LNCaP clone FGC (cell line): ENCODE data around the gene C2CD3.

Experiments
- DNase-seq: peaks from one replicate; pipeline ENCODE4 v3.0.0-alpha.2; 2011; ENCODE audit warnings: low read depth
- H3K4me3 ChIP-seq: 2 replicates; pipeline ENCODE4 v1.5.1; 2011; ENCODE audit warnings: mild to moderate bottlenecking, low read depth, low read length, control low read depth
- CTCF ChIP-seq: IDR thresholded peaks from 2 replicates; pipeline ENCODE4 v1.5.1; 2012; ENCODE audit warnings: mild to moderate bottlenecking; ENCODE audit not compliant: control insufficient read depth, insufficient read depth; ENCODE audit errors: extremely low read depth

The C2CD3 gene

DNA sequence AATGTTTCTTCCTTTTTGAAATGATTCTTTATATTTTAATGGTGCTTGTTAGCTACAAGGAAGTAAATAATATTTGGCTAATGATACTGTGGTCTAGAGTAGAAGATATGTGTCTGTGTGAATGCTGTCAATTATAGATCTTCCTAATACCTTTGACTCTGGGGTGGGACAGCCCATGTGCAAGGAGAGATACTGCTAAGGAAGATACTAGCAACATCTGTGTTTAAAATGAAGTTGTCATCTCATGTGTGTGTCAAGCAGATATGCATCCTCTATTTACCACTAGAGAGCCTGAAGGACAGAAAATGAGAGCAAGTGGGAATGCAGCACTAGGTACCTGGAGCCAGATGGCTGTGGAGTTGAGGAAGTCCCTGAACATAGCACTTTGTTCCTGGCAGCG is 34.4 kb upstream of the C2CD3 start:
- no peak for DNase-seq
- TF ChIP-seq CTCF, result no peak
- no peak overlapping the region for H3K4me3 ChIP-seq

DNA sequence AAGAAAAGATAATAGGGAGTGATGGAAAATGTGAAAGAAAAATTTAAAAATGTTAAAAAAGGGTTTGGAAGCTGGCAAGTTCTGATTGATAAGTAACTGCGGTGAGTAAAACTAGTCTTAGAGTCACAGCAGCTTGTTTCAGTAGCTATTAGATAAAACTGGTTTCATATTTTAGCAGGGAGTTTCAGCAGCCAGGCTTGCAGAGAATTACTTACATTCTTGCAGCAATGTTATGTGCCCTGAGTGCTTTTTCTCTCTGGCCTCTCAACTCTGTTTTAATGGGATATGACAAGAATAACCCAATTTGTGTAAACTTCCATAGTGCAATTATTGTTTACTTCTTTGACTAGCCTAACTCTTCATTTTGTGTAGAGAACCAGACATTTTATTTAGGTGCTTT is 33.9 kb upstream of the C2CD3 start:
- no peak for TF ChIP-seq CTCF
- H3K4me3 ChIP-seq, result no peak overlapping the region
- no peak for DNase-seq

- no peak for DNase-seq
- no peak overlapping the region for H3K4me3 ChIP-seq
- no peak for TF ChIP-seq CTCF
Measured at GRCh38 chr11:74203966-74204365, 33.2 kb upstream of the C2CD3 start.

- TF ChIP-seq CTCF, result no peak
- no peak for DNase-seq
- H3K4me3 ChIP-seq, result no peak overlapping the region
Measured at GRCh38 chr11:74196781-74197486, 26.1 kb upstream of the C2CD3 start.

- TF ChIP-seq CTCF, result no peak
- DNase-seq, result no peak
- no peak overlapping the region for H3K4me3 ChIP-seq
Measured at GRCh38 chr11:74195828-74196227, 25.0 kb upstream of the C2CD3 start.

DNA sequence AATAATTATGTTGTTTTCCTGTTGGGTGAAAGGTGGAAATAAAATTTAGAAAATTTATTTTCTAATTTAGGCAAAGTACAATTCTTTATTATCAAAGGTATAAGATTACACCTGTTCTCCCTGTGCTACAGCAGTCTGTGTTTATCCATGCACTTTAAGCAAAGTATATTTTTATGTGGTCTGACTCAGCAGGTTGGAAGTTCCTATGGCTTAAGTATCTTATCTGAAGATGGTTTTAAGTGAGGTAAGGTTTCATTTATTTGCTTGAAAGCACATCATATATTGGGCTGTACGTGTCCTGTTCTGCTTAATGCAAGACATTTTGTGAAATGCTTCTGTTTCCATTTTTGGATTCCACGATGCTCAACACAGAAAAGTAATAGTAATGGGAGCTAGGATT is 14.9 kb upstream of the C2CD3 start:
- no peak for TF ChIP-seq CTCF
- DNase-seq, result no peak
- H3K4me3 ChIP-seq, result no peak overlapping the region

- no peak for TF ChIP-seq CTCF
- no peak for DNase-seq
- no peak overlapping the region for H3K4me3 ChIP-seq
Measured at GRCh38 chr11:74185285-74185684, 14.5 kb upstream of the C2CD3 start.
